ENCODE measurements around the gene ETV6. TPM values are rescaled to one million over a fixed set of nuclear protein-coding genes. Genes with fewer than 3 reads are reported as not detected.

Gene ETV6
- total and polyA plus RNA-seq, 9 of the 15 experiments (the other 6 are each of a cell fraction or from before 2014, with no cell fraction given) = 0.81 to 12.7 (median 4.1) TPM

DNA sequence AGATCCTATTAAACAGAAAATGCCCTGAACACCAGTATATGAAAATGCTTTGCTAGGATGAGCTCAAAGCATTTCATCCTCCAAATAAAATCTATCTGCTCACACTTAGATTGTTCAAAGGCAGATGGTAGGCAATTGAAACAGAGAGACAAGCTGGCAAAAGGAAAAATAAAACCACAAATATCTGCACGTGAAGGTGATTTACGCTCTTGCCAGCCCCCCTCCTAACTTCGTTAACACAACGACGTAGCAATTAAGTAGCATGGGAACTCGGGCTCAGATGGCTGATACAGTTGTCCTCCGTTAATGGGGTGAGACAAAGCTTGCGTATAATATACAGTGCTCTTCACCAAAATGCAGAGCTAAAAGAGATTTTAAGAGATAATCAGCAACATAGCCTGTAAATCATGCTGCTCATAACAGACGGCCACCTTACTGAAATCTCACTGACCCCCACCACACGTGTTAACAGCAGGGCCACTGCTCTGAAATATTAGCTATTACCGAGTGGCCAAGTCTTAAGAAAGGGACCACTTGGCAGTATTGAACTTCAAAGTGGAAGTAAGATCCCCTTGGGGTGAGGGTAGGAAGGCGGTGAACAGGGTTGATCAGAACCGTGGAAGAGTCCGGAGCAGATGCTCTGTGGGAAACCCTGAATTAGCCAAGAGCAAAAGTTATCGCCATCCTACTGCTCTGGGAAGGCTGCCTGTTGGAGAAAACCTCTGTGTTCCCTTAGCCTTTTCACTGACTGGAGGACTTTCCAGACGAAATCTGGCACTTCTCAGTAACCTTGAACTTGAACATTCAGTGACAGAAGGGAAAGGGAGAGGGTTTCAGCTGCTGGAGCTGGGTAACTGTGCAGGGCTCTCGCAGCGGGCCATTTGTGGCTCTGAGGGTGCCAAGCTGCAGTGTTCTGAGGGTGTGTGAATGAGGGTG is 23.1 kb downstream of the ETV6 start:
- no peak for FAIRE-seq
- CTCF ChIA-PET (ENCODE audit: low intra/inter-chr PET ratio) = no interaction called here
- peaks cover 5% of the 10 kb centered on the region for H4K20me1 ChIP-seq (replicated peaks; ENCODE audit: control insufficient read depth, insufficient read depth, low read length)
- no peaks in the 10 kb centered on the region for H3K27me3 ChIP-seq (ENCODE audit: control insufficient read depth in 2 of 2, insufficient read depth in 2 of 2, low read length in 2 of 2)
- no peak overlapping the region for H2AFZ ChIP-seq (ENCODE audit: low read depth, low read length)
- POLR2A ChIA-PET = interaction anchor here (0.8 kb wide), 1 partner anchor 11 kb away, joined by 3 read pairs; no protein-coding TSS in a partner anchor
- no peak for DNase-seq (ENCODE audit: extremely low read depth in 1 of 4, low spot score in 3 of 4)
- no peaks in the 10 kb centered on the region for H3K36me3 ChIP-seq (ENCODE audit: control insufficient read depth, insufficient read depth, low read length)
- in situ Hi-C loops (cut with MboI) (no loop called here), intact Hi-C loops (cut with micrococcal nuclease) (no loop called here)
- no peaks in the 10 kb centered on the region for H3K9me3 ChIP-seq (replicated peaks; ENCODE audit: control insufficient read depth, insufficient read depth, low read depth, low read length)
- no peaks in the 10 kb centered on the region; the same call in 2 of the 3 replicates for H3K79me2 ChIP-seq (ENCODE audit: control insufficient read depth, insufficient read depth, low read length)
- 45% methylated on average over 17 of the region's 18 CpGs for WGBS (ENCODE audit: insufficient coverage, low coverage, missing lambda C conversion rate)
- TF ChIP-seq, protein P1, sequence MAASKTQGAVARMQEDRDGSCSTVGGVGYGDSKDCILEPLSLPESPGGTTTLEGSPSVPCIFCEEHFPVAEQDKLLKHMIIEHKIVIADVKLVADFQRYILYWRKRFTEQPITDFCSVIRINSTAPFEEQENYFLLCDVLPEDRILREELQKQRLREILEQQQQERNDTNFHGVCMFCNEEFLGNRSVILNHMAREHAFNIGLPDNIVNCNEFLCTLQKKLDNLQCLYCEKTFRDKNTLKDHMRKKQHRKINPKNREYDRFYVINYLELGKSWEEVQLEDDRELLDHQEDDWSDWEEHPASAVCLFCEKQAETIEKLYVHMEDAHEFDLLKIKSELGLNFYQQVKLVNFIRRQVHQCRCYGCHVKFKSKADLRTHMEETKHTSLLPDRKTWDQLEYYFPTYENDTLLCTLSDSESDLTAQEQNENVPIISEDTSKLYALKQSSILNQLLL (CRISPR knock-in tag; IDR thresholded peaks at IDR 0.05; ENCODE audit: borderline replicate concordance) = no peak
- TF ChIP-seq MBD2 (IDR thresholded peaks at IDR 0.05; ENCODE audit: borderline replicate concordance, low read depth) (no peak), BRD9 (IDR thresholded peaks at IDR 0.05; ENCODE audit: low read depth, partially characterized antibody) (no peak), BDP1 (IDR thresholded peaks at IDR 0.05; ENCODE audit: insufficient read depth, insufficient read length) (no peak), EHMT2 (IDR thresholded peaks at IDR 0.05) (no peak)
- TF ChIP-seq, protein P2, sequence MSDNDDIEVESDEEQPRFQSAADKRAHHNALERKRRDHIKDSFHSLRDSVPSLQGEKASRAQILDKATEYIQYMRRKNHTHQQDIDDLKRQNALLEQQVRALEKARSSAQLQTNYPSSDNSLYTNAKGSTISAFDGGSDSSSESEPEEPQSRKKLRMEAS (CRISPR knock-in tag; IDR thresholded peaks at IDR 0.05) = no peak
- TF ChIP-seq, protein P3, sequence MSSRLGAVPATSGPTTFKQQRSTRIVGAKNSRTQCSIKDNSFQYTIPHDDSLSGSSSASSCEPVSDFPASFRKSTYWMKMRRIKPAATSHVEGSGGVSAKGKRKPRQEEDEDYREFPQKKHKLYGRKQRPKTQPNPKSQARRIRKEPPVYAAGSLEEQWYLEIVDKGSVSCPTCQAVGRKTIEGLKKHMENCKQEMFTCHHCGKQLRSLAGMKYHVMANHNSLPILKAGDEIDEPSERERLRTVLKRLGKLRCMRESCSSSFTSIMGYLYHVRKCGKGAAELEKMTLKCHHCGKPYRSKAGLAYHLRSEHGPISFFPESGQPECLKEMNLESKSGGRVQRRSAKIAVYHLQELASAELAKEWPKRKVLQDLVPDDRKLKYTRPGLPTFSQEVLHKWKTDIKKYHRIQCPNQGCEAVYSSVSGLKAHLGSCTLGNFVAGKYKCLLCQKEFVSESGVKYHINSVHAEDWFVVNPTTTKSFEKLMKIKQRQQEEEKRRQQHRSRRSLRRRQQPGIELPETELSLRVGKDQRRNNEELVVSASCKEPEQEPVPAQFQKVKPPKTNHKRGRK (tag; IDR thresholded peaks at IDR 0.05) = no peak
- TF ChIP-seq, protein P4, sequence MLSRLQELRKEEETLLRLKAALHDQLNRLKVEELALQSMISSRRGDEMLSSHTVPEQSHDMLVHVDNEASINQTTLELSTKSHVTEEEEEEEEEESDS (CRISPR knock-in tag; IDR thresholded peaks at IDR 0.05) = no peak
- TF ChIP-seq, protein P5, sequence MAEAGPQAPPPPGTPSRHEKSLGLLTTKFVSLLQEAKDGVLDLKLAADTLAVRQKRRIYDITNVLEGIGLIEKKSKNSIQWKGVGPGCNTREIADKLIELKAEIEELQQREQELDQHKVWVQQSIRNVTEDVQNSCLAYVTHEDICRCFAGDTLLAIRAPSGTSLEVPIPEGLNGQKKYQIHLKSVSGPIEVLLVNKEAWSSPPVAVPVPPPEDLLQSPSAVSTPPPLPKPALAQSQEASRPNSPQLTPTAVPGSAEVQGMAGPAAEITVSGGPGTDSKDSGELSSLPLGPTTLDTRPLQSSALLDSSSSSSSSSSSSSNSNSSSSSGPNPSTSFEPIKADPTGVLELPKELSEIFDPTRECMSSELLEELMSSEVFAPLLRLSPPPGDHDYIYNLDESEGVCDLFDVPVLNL (CRISPR knock-in tag; IDR thresholded peaks at IDR 0.05; ENCODE audit: low read depth) = no peak
- ATAC-seq = no peak
- H3K4me1 ChIP-seq (replicated peaks in 1 of 2; ENCODE audit: control insufficient read depth in 2 of 2, insufficient read depth in 2 of 2, low read length in 2 of 2) = no peaks in the 10 kb centered on the region
- no peak overlapping the region for H3K4me3 ChIP-seq
- H3K9me1 ChIP-seq (ENCODE audit: control insufficient read depth, insufficient read depth, low read length) = no peaks in the 10 kb centered on the region
- no peak overlapping the region for H3K27ac ChIP-seq (ENCODE audit: extremely low read depth, low read depth, low read length)
- no peak overlapping the region for H3K9ac ChIP-seq (ENCODE audit: insufficient read depth in 1 of 2, low read depth in 2 of 2, low read length in 2 of 2)
- no TSS peak for BruUV-seq (replicated peaks)
- no peak overlapping the region for H3K4me2 ChIP-seq (ENCODE audit: insufficient read depth, low read length)
